SK-MEL-5 (cell line): ENCODE measurements around the gene UAP1. TPM values are rescaled to one million over a fixed set of nuclear protein-coding genes. Genes with fewer than 3 reads are reported as not detected.

Experiments used
- DNase-seq: peaks from one replicate; pipeline ENCODE4 v3.0.0-alpha.2; 2016; ENCODE audit warnings: low read depth, low spot score
- in situ Hi-C: cut with HindIII; loops from 2 replicates; pipeline ENCODE4 v1.10.0; 2016; ENCODE audit warnings: low sequenced_read_pairs, high pct_unique_total_duplicates, low pct_unique_long_range_greater_than_20kb
- small RNA-seq, 2 experiments: library from RNA; depleted of rRNA; stranded (forward); fragments of <200 nt; gene quantifications; one replicate each; pipeline ENCODE3, GENCODE V24; 2014
- total RNA-seq: library from RNA; depleted of rRNA; stranded (reverse); fragments of >200 nt; shearing (Covaris generic); gene quantifications from 2 replicates; pipeline ENCODE4 v1.2.3, GENCODE V29; 2014; rRNA removed

Gene UAP1
- total RNA-seq, 1 experiment from 2014 or later, result 38.3 TPM

DNA sequence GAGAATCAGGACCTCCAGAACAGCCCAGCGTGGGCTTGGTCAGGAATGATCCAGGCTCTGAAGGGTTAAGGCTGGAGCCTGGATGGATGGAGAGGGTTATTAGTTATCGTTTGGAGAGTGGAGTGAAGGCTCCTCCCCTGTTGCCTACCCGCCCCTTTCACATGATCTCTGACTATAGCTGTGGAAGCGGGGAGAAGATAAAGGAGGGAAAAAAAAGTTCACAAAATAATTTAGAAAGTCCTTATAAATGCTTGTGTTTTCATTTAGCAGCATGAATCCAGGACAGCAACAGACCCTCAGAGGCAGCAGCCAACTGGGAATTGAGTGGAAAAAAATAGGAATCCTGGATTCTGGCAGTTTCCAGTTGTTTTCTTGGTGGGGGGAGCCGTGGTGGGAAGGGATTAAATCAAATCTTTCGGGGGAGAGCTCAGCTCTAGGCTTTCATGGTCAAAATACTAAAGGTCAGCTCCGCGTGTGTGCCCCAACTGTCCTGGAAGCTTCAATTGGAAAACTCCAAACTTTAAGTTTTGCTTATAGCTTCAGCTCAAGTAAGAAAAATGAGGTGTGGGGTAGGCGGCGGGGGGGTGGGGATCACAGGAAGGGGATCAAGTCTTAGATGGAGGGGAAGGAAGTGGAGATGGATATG lies 70.1 kb downstream of the UAP1 start:
- in situ Hi-C loops, result no loop called here
- peak; percentile 80 for DNase-seq

DNA sequence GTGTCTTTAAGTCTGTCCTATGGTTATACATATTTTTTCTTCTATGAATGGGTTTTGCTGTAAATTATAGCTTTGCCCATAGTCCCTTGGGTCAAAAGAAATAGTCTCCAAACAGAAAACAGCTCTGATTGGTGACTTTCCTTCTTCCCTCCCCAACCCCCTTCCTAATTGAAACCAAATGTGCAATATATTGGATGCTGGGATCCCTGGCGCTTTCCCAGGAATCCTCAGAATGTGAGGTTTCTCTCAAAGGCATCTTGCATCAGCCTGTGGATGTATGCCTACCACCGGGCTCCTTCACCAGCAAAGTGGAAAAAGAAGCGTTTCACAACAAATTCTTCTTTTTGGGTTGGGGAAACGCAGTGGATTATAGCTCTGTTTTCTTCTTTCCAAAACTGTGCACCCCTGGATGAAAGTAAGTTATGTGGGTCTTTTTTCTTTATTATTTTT lies 70.7 kb downstream of the UAP1 start, which contains the start of gene DDR2:
TSS of gene DDR2 (plus strand) at position 248 of the 450 bp plus-strand sequence. CDS start 86,600 bp downstream, outside the sequence.
- DNase-seq, result peak; percentile 87
- in situ Hi-C loops, result no loop called here

DNA sequence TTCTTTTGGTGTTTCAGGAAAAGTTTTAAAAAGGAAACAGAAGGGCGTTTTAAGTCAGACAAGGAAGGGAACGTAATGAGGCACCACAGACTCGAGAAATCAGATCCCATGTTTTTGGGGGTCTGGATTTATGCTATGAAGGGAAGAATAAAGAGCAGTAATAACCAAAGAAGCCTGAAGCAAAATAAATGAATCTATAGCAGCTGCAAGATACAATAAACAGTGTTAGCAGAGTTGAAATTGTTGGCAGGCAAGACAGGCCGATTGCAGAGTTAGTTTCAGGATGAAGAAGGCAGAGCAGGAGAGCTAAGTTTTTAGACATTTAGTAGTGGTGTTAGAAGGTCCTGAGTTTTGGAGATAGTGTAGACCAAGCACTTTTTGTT lies 71.2 kb downstream of the UAP1 start:
- in situ Hi-C loops, result no loop called here
- peak; percentile 32 for DNase-seq

DNA sequence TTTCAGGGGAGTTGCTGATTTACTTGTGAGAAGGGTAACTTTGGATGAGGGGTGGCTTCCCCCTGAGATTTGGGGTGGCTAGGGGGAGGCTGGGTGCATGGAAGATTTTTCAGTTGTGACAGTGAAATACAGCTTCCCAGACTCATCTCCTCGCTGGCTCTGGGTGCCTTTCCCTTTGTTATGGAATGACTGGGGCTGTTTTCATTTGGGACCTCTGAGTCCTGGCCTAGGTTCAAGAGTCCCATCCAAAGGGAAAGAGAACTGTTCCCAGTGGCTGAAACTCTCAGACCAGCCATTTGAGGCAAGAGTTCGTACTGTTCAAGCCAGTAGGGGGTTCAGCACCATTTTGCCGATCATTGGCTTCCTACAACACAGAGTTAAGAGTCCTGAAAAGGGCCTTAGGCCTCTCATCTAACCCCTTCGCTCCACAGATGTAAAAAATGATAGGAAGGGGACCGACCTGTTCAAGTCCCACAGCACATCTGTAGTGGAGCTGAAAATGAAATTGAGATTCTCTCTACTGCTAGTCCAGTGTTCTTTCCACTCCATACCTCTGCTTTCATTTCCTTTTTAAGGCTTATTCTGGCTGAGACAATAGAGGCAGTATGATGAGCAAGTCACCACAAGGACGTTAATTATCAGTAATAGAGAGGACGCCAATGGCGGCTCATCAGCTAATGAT lies 71.7 kb downstream of the UAP1 start:
- in situ Hi-C loops, result no loop called here

DNA sequence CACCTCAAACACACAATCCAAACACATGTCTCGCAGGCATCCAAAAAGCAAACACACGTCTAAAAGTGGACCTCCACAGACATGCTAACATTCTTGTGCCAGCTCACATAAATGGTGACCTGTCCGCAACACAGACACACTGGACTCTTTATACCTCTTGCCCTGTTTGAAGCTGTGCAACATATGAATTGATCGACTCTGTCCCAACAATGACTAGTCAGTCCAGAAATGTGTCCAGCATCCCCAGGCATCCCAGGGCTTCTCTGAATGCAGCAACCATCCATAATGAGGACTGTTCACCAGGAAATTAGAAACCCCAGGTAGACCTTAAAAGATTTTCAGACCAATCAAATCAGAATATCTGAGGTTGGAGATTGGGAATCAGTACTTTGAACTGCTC lies 73.9 kb downstream of the UAP1 start:
- in situ Hi-C loops, result no loop called here
- no peak for DNase-seq

More for the DNA sequence above, 71.7 kb downstream of the UAP1 start:
- peak; percentile 53 for DNase-seq

DNA sequence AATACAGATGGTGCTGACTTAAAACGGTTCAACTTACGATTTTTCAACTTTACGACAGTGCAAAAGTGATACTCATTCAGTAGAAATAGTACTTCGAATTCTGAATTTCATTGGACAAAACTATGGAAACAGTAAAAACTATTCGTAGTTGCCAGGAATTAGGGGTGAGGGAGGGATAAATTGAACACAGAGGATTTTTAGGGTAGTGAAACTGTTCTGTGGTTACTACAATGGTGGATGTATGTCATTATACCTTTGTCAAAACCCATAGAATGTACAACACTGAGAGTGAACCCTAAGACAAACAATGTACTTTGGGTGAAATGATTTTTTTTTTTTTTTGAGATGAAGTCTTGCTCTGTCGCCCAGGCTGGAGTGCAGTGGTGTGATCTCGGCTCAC lies 78.2 kb downstream of the UAP1 start:
- in situ Hi-C loops, result no loop called here
- no peak for DNase-seq

DNA sequence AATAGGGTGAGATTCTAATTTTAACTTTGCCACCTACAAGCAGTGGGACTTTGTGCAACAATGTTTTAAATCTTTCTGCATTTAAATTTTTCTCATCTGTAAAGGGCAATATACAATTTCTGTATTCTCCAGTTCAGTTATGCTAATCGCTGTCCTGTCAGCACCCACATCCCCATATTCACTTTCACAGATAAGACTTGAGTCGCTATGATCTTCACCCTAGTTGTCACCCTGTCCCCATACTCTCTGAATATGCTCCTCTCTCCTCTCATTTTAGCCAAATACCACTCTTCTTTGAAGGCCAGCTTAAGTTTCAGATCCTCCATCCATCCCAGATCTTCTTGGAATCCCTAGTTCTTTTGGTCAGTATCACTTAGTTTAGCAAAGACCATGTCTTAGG lies 79.6 kb downstream of the UAP1 start:
- no peak for DNase-seq
- in situ Hi-C loops, result no loop called here

DNA sequence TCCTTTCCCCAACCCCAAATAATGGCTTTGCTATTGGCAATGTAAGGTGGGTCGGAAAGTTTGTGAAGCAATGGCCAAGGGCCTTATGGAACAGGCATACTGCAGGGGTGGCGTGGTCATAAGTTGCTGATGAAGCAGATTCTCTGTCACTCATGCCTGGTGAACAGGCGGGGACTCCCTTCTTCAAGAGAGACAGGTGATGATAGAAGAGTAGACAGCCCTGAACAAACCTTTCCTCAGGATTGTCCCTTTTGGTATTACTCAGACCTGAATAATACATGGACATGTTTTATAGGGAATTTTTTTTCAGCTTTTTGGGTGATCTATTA lies 83.4 kb downstream of the UAP1 start:
- DNase-seq, result no peak
- in situ Hi-C loops, result no loop called here

DNA sequence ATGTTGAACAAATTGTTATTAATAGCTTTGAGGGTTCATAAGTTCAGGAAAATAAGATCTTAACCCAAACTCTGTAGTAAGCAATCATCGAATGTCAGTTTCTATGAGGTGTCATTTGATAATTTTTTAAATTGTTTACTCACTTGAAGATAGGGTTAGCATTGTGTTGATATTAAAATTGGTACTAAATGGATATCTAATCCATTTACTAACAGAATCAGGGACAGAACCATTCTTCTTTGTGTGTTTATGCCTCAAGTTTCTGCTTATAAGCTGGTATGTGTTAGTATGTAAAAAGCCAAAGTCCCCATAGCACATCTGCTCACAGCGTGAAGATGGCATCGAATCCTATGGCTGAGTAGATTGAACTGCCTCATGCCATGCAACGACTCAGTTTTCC lies 84.1 kb downstream of the UAP1 start:
- no peak for DNase-seq
- in situ Hi-C loops, result no loop called here

DNA sequence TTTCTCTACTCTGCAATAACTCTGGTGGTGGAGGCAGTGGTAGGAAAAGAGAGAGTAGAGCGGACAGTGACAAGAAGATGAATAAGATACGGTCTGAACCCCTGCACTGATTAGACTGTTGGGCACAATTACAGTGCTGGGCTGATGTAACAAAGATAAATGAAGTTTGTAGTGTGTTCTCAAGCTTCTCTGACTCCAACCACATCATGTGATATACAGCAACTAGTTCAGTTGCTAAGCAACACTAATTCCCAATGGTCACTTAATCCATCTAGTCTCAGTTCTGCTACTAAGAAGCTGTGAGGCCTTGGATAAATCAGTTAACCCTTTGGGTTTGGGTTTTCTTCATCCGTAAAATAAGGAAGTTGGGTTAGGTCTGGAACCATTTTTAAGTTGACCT lies 88.1 kb downstream of the UAP1 start:
- in situ Hi-C loops, result no loop called here
- peak; percentile 28 for DNase-seq

Small RNA genes within 50 kb of the gene (small RNA-seq; reads per million reads assigned to genes)
- gene UQCRBP2, result 0 reads per million in 2 experiments

Other genes with a start within 250 kb of the UAP1 start
- 0.32 TPM in 1 of 2 replicates, not detected in the other for gene SPATA46, start 184.9 kb upstream of the UAP1 start, total RNA-seq
- 1.2 and 1.8 TPM in 2 replicates for gene C1orf226, start 180.0 kb upstream of the UAP1 start, total RNA-seq
- gene SH2D1B, start 149.6 kb upstream of the UAP1 start, total RNA-seq, result not detected in 2 replicates
- gene UHMK1, start 63.9 kb upstream of the UAP1 start, total RNA-seq, result 93.8 and 93.9 TPM in 2 replicates
- gene DDR2, start 70.7 kb downstream of the UAP1 start, total RNA-seq, result 31.2 and 32.8 TPM in 2 replicates
- 29.6 and 34.1 TPM in 2 replicates for gene HSD17B7, start 229.0 kb downstream of the UAP1 start, total RNA-seq